Amygdala (tissue), 56 donors: ENCODE data around the gene TMEM14A.
"Not testable (repeated sequence)": the region's sequence is repeated elsewhere in the genome, so short reads cannot be mapped to it uniquely, and the experiment has no call there.

ENCODE experiments used
- DNase-seq, 56 donors: peaks; one replicate each; lab custom pipeline; 2025; lab: John Stamatoyannopoulos, UW

TMEM14A gene

GRCh38 chr6:52691718-52692117, 20.8 kb downstream of the TMEM14A start:
- DNase-seq, result no peak

GRCh38 chr6:52693773-52694172, 22.9 kb downstream of the TMEM14A start:
- no peak for DNase-seq

GRCh38 chr6:52694404-52694803, 23.5 kb downstream of the TMEM14A start:
- DNase-seq, result no peak

- no peak for DNase-seq
These were observed 25.5 kb downstream of the TMEM14A start for GRCh38 chr6:52696418-52696817.

- DNase-seq, result no peak
These were observed 27.0 kb downstream of the TMEM14A start for GRCh38 chr6:52697903-52698302.

GRCh38 chr6:52704060-52704459, 33.1 kb downstream of the TMEM14A start:
- DNase-seq, result no peak

GRCh38 chr6:52704781-52705502, 34.0 kb downstream of the TMEM14A start:
- not testable (repeated sequence) for DNase-seq

- DNase-seq, result no peak
These were observed 35.1 kb downstream of the TMEM14A start for GRCh38 chr6:52706001-52706400.

- DNase-seq, result no peak
These were observed 37.2 kb downstream of the TMEM14A start for GRCh38 chr6:52707963-52708680.

GRCh38 chr6:52712136-52712535, 41.2 kb downstream of the TMEM14A start:
- DNase-seq, result no peak

GRCh38 chr6:52714761-52715160, 43.8 kb downstream of the TMEM14A start:
- DNase-seq, result not testable (repeated sequence)

- DNase-seq, result no peak
These were observed 47.6 kb downstream of the TMEM14A start for GRCh38 chr6:52718550-52718949.

GRCh38 chr6:52720321-52720720, 49.4 kb downstream of the TMEM14A start:
- no peak for DNase-seq

GRCh38 chr6:52724042-52724405, 53.1 kb downstream of the TMEM14A start:
- DNase-seq, result no peak

- DNase-seq, result peak in 12 of 56 donors; percentile 1 to 26 (median 6)
These were observed 53.7 kb downstream of the TMEM14A start for GRCh38 chr6:52724406-52725121.

- DNase-seq, result no peak
These were observed 54.2 kb downstream of the TMEM14A start for GRCh38 chr6:52725143-52725534.

GRCh38 chr6:52725535-52726192, 54.8 kb downstream of the TMEM14A start:
- DNase-seq, result no peak

GRCh38 chr6:52726193-52726542, 55.3 kb downstream of the TMEM14A start:
- no peak for DNase-seq

GRCh38 chr6:52726741-52727535, 56.0 kb downstream of the TMEM14A start:
- DNase-seq, result no peak

GRCh38 chr6:52727908-52728307, 57.0 kb downstream of the TMEM14A start:
- DNase-seq, result no peak
